ENCODE results near the gene MLLT10. TPM values are rescaled to one million over a fixed set of nuclear protein-coding genes. Genes with fewer than 3 reads are reported as not detected.

MLLT10 gene
- total RNA-seq, 1 donor from 2014 or later: 50.6 TPM

GRCh38 chr10:21511095-21511570 is 22.9 kb upstream of the MLLT10 start:
- peak overlapping the region; percentile 90 for H3K4me3 Mint-ChIP-seq (ENCODE audit: unreplicated experiment)
- peaks cover 9% of the 10 kb centered on the region for H3K36me3 Mint-ChIP-seq (ENCODE audit: low read depth, unreplicated experiment)
- DNase-seq (ENCODE audit: low spot score): no peak
- TF ChIP-seq CTCF (IDR thresholded peaks at IDR 0.05; ENCODE audit: unreplicated experiment): no peak
- peaks cover 24% of the 10 kb centered on the region for H3K27me3 Mint-ChIP-seq (ENCODE audit: unreplicated experiment)
- peaks cover 69% of the 10 kb centered on the region for H3K4me1 Mint-ChIP-seq (ENCODE audit: unreplicated experiment)
- peak overlapping the region; percentile 98 for H3K27ac Mint-ChIP-seq (ENCODE audit: unreplicated experiment)
- H3K9me3 Mint-ChIP-seq (ENCODE audit: unreplicated experiment): no peaks in the 10 kb centered on the region

- H3K27me3 Mint-ChIP-seq (ENCODE audit: unreplicated experiment): peaks cover 18% of the 10 kb centered on the region
- no peak for TF ChIP-seq CTCF (IDR thresholded peaks at IDR 0.05; ENCODE audit: unreplicated experiment)
- peaks cover 9% of the 10 kb centered on the region for H3K36me3 Mint-ChIP-seq (ENCODE audit: low read depth, unreplicated experiment)
- H3K4me1 Mint-ChIP-seq (ENCODE audit: unreplicated experiment): peaks cover 60% of the 10 kb centered on the region
- H3K4me3 Mint-ChIP-seq (ENCODE audit: unreplicated experiment): peak overlapping the region; percentile 90
- peak overlapping the region; percentile 98 for H3K27ac Mint-ChIP-seq (ENCODE audit: unreplicated experiment)
- H3K9me3 Mint-ChIP-seq (ENCODE audit: unreplicated experiment): no peaks in the 10 kb centered on the region
- no peak for DNase-seq (ENCODE audit: low spot score)
Observed at GRCh38 chr10:21511946-21512572, 22.0 kb upstream of the MLLT10 start.

GRCh38 chr10:21512573-21513404 is 21.2 kb upstream of the MLLT10 start:
- H3K9me3 Mint-ChIP-seq (ENCODE audit: unreplicated experiment): no peaks in the 10 kb centered on the region
- no peak for TF ChIP-seq CTCF (IDR thresholded peaks at IDR 0.05; ENCODE audit: unreplicated experiment)
- DNase-seq (ENCODE audit: low spot score): no peak
- H3K27ac Mint-ChIP-seq (ENCODE audit: unreplicated experiment): peak overlapping the region; percentile 98
- peaks cover 11% of the 10 kb centered on the region for H3K27me3 Mint-ChIP-seq (ENCODE audit: unreplicated experiment)
- peak overlapping the region; percentile 68 for H3K4me3 Mint-ChIP-seq (ENCODE audit: unreplicated experiment)
- peaks cover 57% of the 10 kb centered on the region for H3K4me1 Mint-ChIP-seq (ENCODE audit: unreplicated experiment)
- H3K36me3 Mint-ChIP-seq (ENCODE audit: low read depth, unreplicated experiment): peaks cover 14% of the 10 kb centered on the region

GRCh38 chr10:21513405-21513788 is 20.6 kb upstream of the MLLT10 start:
- Mint-ChIP-seq H3K4me3 (ENCODE audit: unreplicated experiment) (peak overlapping the region; percentile 68), H3K27me3 (ENCODE audit: unreplicated experiment) (peaks cover 13% of the 10 kb centered on the region), H3K36me3 (ENCODE audit: low read depth, unreplicated experiment) (peaks cover 17% of the 10 kb centered on the region), H3K27ac (ENCODE audit: unreplicated experiment) (peak overlapping the region; percentile 98), H3K9me3 (ENCODE audit: unreplicated experiment) (no peaks in the 10 kb centered on the region), H3K4me1 (ENCODE audit: unreplicated experiment) (peaks cover 58% of the 10 kb centered on the region)
- no peak for TF ChIP-seq CTCF (IDR thresholded peaks at IDR 0.05; ENCODE audit: unreplicated experiment)
- no peak for DNase-seq (ENCODE audit: low spot score)
